ENCODE measurements around the gene PECR.

The PECR gene

DNA sequence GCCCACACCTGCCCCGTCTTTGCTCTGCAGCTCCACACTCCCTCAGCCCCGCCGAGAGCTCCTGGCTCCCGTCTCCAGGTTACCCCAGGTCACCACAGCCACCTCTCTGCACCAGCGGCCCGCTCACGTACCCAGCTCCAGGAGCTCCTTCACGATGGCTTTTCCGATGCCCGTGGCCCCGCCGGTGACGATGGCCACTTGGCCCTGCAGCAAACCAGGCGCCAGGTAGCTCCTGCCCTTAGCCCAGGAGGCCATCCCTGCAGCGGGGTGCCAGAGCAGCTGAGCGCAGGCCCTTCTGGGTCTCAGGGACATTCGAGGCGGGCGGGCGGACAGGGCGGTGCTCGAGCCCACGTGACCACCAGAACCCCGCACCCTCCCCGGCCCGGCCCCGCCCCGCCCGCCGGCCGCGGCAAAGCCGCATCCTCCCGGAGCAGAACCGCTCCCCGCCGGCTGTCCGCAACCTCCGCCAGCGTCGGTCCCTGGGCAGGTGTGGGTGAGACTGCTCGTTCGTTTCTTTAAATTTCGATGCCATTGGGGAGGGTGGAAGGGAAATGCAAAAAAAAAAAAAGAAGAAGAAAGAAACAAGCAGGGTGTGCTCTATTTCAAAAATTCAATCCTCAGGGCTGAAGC lies at the start of gene PECR, which contains the start of gene TMEM169:
PECR (minus strand) TSS at position 323 of the 630 bp plus-strand sequence; CDS start at position 255, 68 bp downstream.
TMEM169 (plus strand) TSS at position 433 of the 630 bp plus-strand sequence. CDS start 14,045 bp downstream, outside the sequence.
- H3K4me1 Mint-ChIP-seq: peaks cover 51% of the 10 kb centered on the region
- DNase-seq (ENCODE audit: low spot score in 2 of 2): peak; percentile 60 to 86

DNA sequence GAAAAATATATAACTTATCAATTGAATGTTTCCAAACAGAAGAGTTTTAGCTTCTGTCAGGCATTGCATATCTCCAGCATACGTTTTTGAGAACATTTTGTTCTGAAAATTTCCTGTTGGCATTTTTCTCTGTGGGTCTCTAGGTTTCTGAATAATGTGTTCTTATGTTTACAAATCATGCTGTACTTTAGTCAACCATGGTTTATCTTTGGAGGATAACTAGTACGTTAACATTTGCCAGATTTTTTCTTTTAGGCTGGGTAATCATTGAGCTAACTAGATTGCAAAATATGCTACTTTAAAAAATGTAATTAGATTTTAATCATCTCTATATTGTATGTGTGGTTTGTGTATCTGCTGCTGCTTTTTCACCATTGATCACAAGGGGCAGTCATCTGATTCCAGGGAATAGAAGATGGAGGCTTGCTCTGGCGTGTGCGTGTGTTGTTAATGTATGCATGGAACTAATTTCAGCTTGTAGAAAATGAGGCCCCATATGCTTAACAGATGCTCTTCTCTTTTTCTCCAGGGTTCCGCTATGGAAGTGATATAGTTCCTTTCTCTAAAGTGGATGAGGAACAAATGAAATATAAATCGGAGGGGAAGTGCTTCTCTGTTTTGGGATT lies 48.9 kb upstream of the PECR start:
- Mint-ChIP-seq H3K36me3 (no peaks in the 10 kb centered on the region), H3K27ac (no peak overlapping the region), H3K4me3 (no peak overlapping the region), H3K4me1 (peaks cover 55% of the 10 kb centered on the region), H3K9me3 (no peaks in the 10 kb centered on the region)
- ATAC-seq (no peak), DNase-seq (ENCODE audit: low spot score in 2 of 2) (no peak)

More for the DNA sequence above, at the start of gene PECR, which contains the start of gene TMEM169:
- peak; percentile 98 for ATAC-seq
- Mint-ChIP-seq H3K36me3 (no peaks in the 10 kb centered on the region), H3K9me3 (no peaks in the 10 kb centered on the region), H3K27ac (peak within 1 kb of the TSS; percentile 94), H3K4me3 (peak within 1 kb of the TSS; percentile 93)

DNA sequence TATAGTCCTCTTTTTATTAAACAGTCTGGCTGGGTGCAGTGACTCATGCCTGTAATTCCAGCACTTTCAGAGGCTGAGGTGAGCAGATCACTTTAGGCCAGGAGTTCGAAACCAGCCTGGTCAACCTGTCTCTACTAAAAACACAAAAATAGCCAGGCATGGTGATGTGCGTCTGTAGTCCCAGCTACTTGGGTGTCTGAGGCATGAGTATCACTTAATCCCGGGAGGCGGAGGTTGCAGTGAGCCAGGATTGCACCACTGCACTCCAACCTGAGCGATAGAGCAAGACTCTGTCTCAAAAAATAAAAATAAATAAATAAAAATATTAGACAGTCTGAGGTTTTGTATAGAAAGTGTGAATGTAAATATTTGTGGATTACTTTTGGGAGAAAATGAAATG lies 45.3 kb upstream of the PECR start:
- peaks cover 36% of the 10 kb centered on the region for H3K4me1 Mint-ChIP-seq
- peak overlapping the region; percentile 79 for H3K27ac Mint-ChIP-seq
- DNase-seq (ENCODE audit: low spot score in 2 of 2) (no peak), ATAC-seq (no peak)
- H3K9me3 Mint-ChIP-seq: no peaks in the 10 kb centered on the region
- no peak overlapping the region for H3K4me3 Mint-ChIP-seq
- H3K36me3 Mint-ChIP-seq: no peaks in the 10 kb centered on the region

- H3K27ac Mint-ChIP-seq: peak overlapping the region; percentile 97
- no peak for DNase-seq (ENCODE audit: low spot score in 2 of 2)
- H3K4me1 Mint-ChIP-seq: peaks cover 56% of the 10 kb centered on the region
- no peak for ATAC-seq
- H3K36me3 Mint-ChIP-seq: no peaks in the 10 kb centered on the region
- peak overlapping the region; percentile 98 for H3K4me3 Mint-ChIP-seq
- no peaks in the 10 kb centered on the region for H3K9me3 Mint-ChIP-seq
Observed at GRCh38 chr2:216121255-216121654, 39.6 kb upstream of the PECR start.

DNA sequence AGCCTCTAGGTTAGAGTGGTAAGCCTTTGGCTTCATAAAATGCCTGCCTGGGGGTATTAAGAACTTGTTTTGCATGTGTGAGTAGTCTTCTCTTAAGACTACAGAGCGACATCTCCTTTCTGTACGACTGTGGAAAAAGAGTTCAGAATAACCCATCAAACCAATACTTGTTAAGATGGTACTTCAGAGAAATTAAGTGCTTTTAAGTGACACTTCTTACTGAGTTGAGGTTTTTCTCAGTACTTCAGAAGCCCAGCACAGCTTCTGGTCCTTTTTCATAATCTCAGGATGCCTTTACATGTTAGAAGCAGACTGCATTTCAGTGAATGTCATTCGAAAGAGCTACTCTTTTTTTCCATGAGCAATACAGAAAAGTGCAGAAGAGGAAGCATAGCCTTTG lies 38.4 kb upstream of the PECR start:
- H3K4me1 Mint-ChIP-seq: peaks cover 65% of the 10 kb centered on the region
- peak; percentile 96 for ATAC-seq

GRCh38 chr2:216119146-216119545 lies 37.5 kb upstream of the PECR start:
- peaks cover 74% of the 10 kb centered on the region for H3K4me1 Mint-ChIP-seq
- H3K27ac Mint-ChIP-seq: peak overlapping the region; percentile 97
- DNase-seq (ENCODE audit: low spot score in 2 of 2): no peak
- no peak for ATAC-seq
- H3K4me3 Mint-ChIP-seq: peak overlapping the region; percentile 98
- no peaks in the 10 kb centered on the region for H3K36me3 Mint-ChIP-seq
- no peaks in the 10 kb centered on the region for H3K9me3 Mint-ChIP-seq

More for the DNA sequence above, 38.4 kb upstream of the PECR start:
- peak overlapping the region; percentile 97 for H3K27ac Mint-ChIP-seq
- DNase-seq (ENCODE audit: low spot score in 2 of 2): no peak
- H3K36me3 Mint-ChIP-seq: no peaks in the 10 kb centered on the region
- peak overlapping the region; percentile 98 for H3K4me3 Mint-ChIP-seq
- H3K9me3 Mint-ChIP-seq: no peaks in the 10 kb centered on the region

GRCh38 chr2:216118474-216118873 lies 36.9 kb upstream of the PECR start:
- ATAC-seq: no peak
- H3K4me1 Mint-ChIP-seq: peaks cover 80% of the 10 kb centered on the region

DNA sequence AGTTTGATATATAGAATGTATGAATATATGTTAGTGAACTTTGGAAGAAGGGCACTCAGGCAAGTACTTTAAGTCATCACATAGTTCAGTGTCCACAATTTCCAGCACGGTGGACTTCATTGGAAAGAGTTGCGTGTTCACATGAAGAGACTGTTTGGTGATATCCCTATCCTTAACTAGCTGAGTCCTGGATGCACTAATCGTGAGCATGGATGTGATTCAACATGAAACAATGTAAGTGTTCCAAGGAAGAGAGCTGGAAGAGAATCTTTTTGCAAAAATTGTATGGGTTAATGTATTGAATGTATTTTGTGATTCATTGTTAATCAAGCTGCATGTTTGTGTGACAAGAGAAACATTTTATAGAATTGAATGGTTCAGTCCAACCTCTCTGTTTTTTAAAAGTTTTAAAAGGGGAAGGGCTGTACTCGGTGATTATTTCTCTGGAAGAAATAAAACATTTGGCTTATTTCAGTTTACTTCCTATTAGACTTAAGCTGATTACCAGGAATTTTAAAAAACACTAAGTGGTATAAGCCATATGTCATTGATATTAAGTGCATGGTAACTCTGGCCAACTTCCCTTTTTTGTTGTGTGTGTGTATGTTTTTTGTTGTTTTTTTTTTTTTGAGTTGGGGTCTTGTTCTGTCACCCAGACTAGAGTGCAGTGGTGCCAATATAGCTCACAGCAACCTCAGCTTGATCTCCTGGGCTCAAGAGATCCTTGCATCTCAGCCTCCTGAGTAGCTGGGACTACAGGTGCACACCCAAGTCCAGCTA lies 36.1 kb upstream of the PECR start:
- DNase-seq (ENCODE audit: low spot score in 2 of 2) (no peak), ATAC-seq (no peak)
- H3K36me3 Mint-ChIP-seq: no peaks in the 10 kb centered on the region
- peaks cover 88% of the 10 kb centered on the region for H3K4me1 Mint-ChIP-seq
- peak overlapping the region; percentile 97 for H3K27ac Mint-ChIP-seq
- no peaks in the 10 kb centered on the region for H3K9me3 Mint-ChIP-seq
- peak overlapping the region; percentile 98 for H3K4me3 Mint-ChIP-seq

More at GRCh38 chr2:216118474-216118873, 36.9 kb upstream of the PECR start:
- peak overlapping the region; percentile 98 for H3K4me3 Mint-ChIP-seq
- H3K27ac Mint-ChIP-seq: peak overlapping the region; percentile 97
- no peaks in the 10 kb centered on the region for H3K9me3 Mint-ChIP-seq
- no peak for DNase-seq (ENCODE audit: low spot score in 2 of 2)
- H3K36me3 Mint-ChIP-seq: no peaks in the 10 kb centered on the region

DNA sequence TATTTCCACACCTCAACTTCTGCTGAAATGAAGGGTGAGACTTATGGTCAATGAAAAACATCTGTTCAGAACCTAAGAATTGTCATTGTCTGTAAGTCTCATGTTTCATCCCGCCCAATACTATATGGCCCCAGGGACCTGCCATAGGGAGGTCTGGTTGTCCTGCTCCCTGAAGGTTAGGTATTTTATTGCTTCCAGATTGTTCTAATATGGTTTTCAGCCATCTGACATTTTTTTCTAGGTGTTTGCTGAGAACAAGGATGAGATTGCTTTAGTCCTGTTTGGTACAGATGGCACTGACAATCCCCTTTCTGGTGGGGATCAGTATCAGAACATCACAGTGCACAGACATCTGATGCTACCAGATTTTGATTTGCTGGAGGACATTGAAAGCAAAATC lies 34.8 kb upstream of the PECR start:
- ATAC-seq: no peak
- Mint-ChIP-seq H3K4me1 (peaks cover 93% of the 10 kb centered on the region), H3K9me3 (no peaks in the 10 kb centered on the region), H3K36me3 (no peaks in the 10 kb centered on the region), H3K4me3 (peak overlapping the region; percentile 98), H3K27ac (peak overlapping the region; percentile 97)
- no peak for DNase-seq (ENCODE audit: low spot score in 2 of 2)

DNA sequence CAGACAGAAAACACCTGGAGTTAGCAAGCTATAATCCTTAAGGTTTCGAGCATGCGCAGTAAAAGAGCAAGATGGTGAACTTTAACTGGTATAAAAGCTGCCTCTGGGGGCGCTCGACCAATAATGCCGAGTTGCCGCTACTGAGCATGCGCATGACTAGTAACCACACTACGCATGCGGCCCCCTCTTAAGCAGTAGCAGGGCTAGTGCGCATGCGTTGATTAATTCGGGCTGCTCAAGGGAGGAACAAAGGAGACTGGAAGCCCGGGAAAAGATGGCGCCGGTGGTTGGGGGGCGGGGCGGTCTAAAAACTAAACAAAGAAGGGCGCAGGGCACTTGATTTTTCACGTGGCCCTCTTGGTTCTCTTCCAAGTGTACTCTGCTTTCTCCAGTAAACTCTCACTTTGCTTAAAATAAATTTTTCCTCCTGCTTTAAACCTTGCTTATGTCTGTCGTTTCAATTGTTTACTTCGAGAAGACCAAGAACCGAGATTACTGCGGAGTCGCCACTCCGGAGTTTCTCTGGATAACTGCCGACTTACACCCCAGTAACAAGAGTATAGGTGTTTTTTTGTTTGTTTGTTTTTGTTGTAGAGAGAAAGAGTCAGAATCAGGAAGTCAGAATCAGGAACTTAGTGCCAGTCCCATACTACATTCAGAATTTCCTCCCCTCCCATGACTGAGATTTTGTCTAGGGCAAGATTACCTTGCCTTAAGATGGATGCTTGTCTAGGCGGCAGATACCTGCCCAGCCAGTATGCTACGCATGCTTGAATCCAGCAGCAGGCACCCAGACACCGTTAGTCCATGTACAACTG lies 33.3 kb upstream of the PECR start:
- peaks cover 88% of the 10 kb centered on the region for H3K4me1 Mint-ChIP-seq
- H3K36me3 Mint-ChIP-seq: no peaks in the 10 kb centered on the region
- ATAC-seq: peak; percentile 80
- H3K4me3 Mint-ChIP-seq: peak overlapping the region; percentile 98
- H3K9me3 Mint-ChIP-seq: no peaks in the 10 kb centered on the region
- peak overlapping the region; percentile 97 for H3K27ac Mint-ChIP-seq
- DNase-seq (ENCODE audit: low spot score in 2 of 2): peak; percentile 95 to 99

DNA sequence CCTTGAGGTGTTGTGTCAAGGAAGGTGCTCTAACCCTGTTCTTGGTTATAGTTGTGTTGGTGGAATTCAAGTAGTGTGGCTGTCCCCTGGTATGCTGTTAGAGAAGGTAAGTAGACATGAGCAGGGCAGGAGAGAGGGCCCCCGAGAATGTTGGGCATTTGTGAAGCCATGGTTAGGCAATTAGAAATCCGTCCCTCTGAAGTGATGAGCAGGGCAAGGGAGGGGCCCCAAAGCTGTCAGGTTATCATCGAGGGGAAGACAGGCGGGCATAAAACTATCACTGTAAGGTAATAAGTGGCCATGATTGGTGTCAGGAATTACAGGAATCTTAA lies 32.7 kb upstream of the PECR start:
- Mint-ChIP-seq H3K9me3 (no peaks in the 10 kb centered on the region), H3K4me1 (peaks cover 82% of the 10 kb centered on the region), H3K27ac (peak overlapping the region; percentile 97), H3K4me3 (peak overlapping the region; percentile 98), H3K36me3 (no peaks in the 10 kb centered on the region)
- DNase-seq (ENCODE audit: low spot score in 2 of 2) (no peak), ATAC-seq (peak; percentile 1)

DNA sequence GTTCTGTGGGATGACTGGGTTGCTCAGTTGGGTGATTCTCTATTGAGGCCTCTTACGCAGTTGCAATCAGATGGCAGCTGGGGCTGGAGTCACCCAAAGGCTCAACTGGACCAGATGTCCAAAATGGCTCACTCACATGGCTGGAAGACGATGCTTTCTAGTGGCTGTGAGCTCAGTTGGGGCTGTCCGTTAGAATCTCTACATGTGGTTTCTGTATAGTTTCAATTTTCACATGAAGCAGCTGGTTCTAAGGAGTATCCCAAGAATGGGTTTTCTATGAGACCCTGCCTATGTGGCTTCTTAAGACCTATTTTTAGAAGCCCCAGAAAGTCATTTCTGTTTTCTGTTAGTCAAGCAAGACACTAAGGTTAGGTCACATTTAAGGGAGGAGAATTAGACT lies 32.0 kb upstream of the PECR start:
- peak overlapping the region; percentile 98 for H3K4me3 Mint-ChIP-seq
- peak overlapping the region; percentile 97 for H3K27ac Mint-ChIP-seq
- H3K9me3 Mint-ChIP-seq: no peaks in the 10 kb centered on the region
- H3K36me3 Mint-ChIP-seq: no peaks in the 10 kb centered on the region
- peak; percentile 55 for ATAC-seq
- peaks cover 84% of the 10 kb centered on the region for H3K4me1 Mint-ChIP-seq
- no peak for DNase-seq (ENCODE audit: low spot score in 2 of 2)

GRCh38 chr2:216112926-216113325 lies 31.3 kb upstream of the PECR start:
- DNase-seq (ENCODE audit: low spot score in 2 of 2) (no peak), ATAC-seq (peak; percentile 9)
- Mint-ChIP-seq H3K36me3 (no peaks in the 10 kb centered on the region), H3K4me3 (peak overlapping the region; percentile 98), H3K9me3 (no peaks in the 10 kb centered on the region), H3K27ac (peak overlapping the region; percentile 97), H3K4me1 (peaks cover 80% of the 10 kb centered on the region)

GRCh38 chr2:216111122-216111521 lies 29.5 kb upstream of the PECR start:
- DNase-seq (ENCODE audit: low spot score in 2 of 2) (no peak), ATAC-seq (no peak)
- Mint-ChIP-seq H3K4me3 (peak overlapping the region; percentile 98), H3K9me3 (no peaks in the 10 kb centered on the region), H3K36me3 (no peaks in the 10 kb centered on the region), H3K4me1 (peaks cover 61% of the 10 kb centered on the region), H3K27ac (peak overlapping the region; percentile 97)

DNA sequence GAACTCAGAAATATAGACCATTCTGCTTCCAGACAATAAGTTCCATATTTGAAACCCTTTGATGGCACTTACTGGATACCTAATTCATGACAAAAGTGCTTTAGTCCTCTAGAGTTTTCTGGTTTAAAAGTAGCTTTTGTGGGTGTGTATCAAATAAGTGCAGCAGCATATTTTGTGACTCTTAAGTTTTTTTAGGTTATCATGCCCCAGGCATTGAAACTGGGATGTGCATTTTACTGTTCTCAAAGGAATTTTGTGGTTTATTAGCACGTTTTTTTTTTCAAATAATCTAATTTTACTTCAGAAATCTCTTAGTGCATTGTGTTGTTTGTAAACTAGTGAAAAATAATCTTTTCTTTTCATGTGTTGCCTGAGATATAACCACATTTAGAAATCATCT lies 29.0 kb upstream of the PECR start:
- no peak for DNase-seq (ENCODE audit: low spot score in 2 of 2)
- H3K4me1 Mint-ChIP-seq: peaks cover 59% of the 10 kb centered on the region
- H3K36me3 Mint-ChIP-seq: no peaks in the 10 kb centered on the region
- peak overlapping the region; percentile 100 for H3K27ac Mint-ChIP-seq
- H3K4me3 Mint-ChIP-seq: peak overlapping the region; percentile 98
- H3K9me3 Mint-ChIP-seq: no peaks in the 10 kb centered on the region
- no peak for ATAC-seq
